ENCODE data around the gene TMED4.

TMED4 gene

DNA sequence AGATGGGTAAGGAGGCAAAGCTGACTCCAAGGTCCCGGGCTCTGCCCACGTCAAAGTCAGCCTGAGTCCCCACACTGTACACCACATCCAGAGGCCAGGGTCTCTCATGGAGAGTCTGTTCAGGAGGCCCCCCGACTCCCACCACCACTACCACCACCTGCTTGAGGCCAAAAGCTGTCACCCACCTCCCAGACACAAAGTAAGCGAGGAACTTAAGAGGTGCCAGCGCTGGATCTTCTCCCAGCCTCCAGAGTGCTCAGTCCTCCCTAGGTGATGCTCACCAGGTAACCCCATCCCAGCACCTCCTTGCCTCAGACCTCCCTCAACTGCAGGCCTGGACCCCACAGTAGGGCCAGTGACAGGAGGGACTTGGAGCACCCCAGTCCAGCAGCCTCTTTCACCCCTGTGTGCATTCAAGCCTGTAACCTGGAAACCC is 41.4 kb downstream of the TMED4 start:
- no peak for DNase-seq (ENCODE audit: low read depth)

GRCh38 chr7:44539669-44540506 is 42.1 kb downstream of the TMED4 start:
- no peak for DNase-seq (ENCODE audit: low read depth)

DNA sequence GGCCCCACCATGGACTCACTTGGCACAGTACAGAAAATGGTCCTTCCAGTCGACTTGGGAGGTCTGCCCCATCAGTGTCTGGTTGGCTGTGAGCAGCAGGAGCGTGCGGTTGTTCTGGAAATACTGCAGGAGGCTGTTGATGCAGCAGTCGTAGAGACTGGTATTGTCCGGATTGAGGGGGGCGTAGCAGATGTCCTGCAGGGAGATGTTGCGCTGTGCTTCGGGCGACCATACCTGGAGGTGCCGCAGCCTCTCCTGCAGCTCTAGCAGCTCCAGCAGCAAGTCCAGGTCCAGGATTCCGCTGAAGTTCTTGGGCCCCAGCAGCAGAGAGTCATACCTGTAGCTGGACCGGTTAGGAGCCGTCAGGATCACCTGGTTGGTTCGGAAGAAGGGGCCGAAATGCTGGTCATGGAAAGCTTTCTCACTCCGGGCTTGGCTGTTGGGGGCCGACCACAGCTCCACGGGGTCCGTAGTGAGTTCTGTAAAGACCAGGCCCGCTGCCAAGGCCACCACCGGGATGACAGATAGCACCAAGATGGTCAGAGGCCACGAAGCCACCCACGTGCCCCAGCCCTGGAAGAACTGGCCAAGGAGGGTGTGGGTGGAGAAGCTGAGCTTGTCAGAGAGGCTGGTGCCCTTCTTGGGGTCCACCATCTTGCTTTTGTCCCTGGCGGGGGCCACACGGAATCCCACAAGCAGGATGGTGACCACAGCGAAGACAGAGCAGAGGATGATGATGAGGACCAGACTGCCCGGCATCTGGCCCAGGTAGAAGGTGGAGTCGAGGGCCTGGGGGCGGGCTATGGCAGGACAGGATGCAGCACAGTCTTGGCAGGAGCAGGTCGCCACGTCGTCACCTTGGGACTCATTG is 43.0 kb downstream of the TMED4 start:
- no peak for DNase-seq (ENCODE audit: low read depth)

DNA sequence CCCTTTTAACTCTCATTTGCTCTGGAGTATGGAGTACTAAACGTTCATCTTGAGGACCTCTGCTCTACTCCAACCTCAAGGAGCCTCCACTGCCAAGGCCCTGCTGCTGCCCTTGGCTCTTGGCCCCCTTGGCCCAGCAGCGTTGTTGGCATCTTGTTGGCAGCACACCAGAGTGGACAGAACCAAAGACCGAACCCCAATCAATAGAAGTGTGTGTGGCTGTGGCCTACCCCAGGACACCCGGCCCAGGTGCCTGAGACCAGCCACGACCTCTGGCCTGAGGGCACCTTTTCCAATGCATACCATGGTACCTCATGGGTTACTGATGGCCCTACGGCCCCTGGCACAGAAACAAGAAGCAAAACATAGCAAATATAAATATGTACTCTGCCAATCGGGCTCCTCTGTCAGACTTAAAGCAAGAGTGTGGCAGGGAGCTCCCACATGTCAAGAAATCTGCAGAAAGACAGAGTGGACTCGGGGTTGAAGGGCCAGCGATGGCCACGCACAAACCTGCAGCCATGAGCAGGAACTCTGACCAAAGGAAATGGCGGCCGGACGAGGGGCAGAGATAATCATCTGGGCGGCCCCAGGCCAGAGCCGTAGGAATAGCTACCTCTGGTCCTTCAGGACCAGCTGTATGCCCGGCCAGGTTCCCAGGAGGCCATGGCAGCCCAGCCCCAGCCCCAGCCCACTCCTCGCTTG is 43.8 kb downstream of the TMED4 start:
- no peak for DNase-seq (ENCODE audit: low read depth)

DNA sequence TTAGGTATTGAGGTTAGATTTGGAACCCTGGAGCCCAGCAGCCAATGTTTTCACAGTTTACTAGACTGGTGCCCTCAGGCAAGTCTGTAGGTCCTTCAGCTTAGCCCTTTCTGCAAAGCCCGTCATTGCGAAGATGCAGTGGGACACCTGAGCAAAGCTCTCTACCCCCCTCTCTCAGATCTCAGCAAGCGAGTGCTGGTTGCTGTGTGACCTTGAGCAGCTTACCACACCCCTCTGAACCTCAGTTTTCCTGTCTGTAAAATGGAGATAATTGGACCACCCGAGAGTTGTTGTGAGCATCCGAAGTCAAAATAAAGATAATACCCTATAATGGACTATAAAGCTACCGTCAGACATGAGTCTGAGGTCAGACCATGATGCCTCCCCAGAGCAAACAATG is 44.6 kb downstream of the TMED4 start:
- DNase-seq (ENCODE audit: low read depth) = no peak

GRCh38 chr7:44536090-44536489 is 45.9 kb downstream of the TMED4 start:
- no peak for DNase-seq (ENCODE audit: low read depth)

GRCh38 chr7:44535348-44536064 is 46.5 kb downstream of the TMED4 start:
- DNase-seq (ENCODE audit: low read depth) = no peak

DNA sequence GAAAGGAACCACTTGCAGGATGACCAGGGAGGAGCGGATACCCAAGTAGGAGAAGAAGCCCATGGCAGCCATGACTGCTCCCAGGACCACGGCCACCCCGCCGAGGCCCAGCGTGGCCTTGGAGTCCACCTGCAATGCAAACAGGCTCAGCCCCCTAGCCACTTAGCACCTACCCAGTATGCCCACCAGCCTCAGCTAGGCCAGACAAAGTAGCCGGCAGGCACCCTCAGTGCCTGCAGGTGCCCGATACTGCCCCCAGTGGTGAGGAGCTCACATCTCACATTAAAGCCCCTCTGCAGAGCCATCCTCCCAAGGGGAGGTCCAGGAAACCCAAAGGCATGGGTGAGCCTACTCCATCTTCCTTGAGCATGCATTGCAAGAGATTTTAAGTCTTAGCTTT is 47.5 kb downstream of the TMED4 start:
- no peak for DNase-seq (ENCODE audit: low read depth)

DNA sequence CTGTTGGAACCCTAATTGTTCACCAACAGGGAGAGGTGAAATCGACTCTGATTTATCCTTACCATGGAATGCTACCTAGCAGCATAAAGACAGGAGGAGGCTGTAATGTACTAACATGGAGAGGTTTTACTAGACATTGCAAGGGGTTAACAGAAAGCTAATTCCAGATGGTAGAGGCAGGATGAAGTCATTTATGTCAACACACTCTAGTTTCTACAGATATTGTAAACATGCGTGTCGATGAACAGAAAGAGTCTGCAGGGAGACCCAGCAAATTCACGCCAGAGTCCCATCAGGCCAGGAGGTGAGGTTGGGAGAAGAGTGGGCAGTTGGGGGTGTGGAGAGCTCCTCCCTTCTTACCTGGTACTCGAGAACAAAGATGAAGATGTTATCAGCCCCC is 47.9 kb downstream of the TMED4 start:
- DNase-seq (ENCODE audit: low read depth) = no peak

- DNase-seq (ENCODE audit: low read depth) = no peak
These were observed 48.6 kb downstream of the TMED4 start for GRCh38 chr7:44533301-44534055.

DNA sequence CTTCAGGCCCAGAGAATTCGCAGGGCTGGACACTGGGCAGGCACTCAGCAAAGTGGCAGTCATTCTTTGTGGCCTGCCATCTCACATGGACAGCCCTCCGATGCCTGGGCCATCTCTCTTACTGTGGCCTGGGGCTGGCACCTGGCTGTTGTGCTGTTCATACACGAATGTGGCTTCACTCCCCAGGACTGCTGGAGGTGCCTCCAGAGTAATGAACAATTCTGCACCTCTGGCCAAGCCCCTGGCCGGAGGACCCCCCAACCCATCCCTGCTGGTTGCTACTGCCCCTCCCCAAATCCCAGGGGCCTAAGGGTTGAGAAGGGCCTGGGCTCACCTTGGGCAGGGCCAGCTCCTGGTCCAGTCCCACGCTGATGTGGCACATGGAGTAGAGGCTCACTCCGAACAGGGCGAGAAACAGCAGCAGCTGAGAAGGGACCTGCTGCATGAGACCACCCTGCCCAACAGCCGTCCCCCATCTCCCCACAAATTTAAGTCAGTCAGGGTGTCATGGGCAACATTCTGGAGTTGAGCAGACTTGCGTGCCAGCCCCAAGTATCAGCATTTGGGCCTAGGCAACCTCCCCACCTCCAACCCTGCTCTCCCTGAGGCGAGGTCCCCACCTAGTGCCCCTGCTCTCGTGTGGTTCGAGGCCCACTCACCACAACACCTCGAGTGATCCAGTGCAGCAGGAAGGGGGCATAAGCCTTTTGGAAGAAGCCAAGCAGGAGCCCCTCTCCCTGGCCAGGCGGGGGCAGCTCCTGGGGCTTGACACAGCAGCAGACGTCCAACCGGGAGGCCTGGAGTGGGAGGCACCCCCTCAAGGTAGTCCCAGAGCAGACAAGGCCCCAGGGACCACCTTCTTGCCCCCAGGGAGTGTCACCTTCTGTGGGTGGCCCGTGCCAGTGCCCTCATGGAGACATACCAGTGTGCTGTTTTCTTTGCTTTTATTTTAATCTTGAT is 50.3 kb downstream of the TMED4 start:
- no peak for DNase-seq (ENCODE audit: low read depth)

DNA sequence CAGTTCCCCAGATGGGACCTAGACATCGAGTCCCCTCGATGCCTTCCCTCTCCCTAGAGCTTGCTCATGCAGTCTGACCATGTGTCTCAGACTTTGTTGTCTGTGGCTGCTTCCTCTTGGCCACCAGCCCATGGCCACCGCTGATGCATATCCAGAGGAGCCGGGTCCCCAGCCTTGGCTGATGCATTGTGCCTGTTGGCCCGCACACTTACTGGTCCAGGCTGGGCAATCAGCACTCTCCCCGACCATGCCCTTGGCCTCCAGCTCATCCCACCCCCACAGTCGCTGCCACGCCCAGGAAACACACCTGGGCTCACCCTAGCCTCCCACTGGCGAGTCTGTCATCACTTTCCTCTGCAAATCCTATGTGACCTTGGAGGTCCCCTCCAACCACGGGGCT is 51.0 kb downstream of the TMED4 start:
- DNase-seq (ENCODE audit: low read depth) = no peak

All from fibroblast of the conjunctiva (primary cell).